ENCODE measurements around the gene VASH2. TPM values are rescaled to one million over a fixed set of nuclear protein-coding genes. Genes with fewer than 3 reads are reported as not detected.

The VASH2 gene
- total RNA-seq, 1 experiment from 2014 or later: 3.2 TPM

- no peak overlapping the region for H3K4me3 Mint-ChIP-seq (ENCODE audit: unreplicated experiment)
- H3K36me3 ChIP-seq (ENCODE audit: control insufficient read depth, insufficient read depth, low read length): no peaks in the 10 kb centered on the region
- H3K4me1 Mint-ChIP-seq (ENCODE audit: low read depth, unreplicated experiment): peaks cover 15% of the 10 kb centered on the region
- CTCF ChIA-PET: no interaction called here
- no TSS peak for BruUV-seq (replicated peaks)
- H3K27me3 ChIP-seq (replicated peaks; ENCODE audit: control insufficient read depth, insufficient read depth, low read length): no peaks in the 10 kb centered on the region
- H3K4me3 ChIP-seq (ENCODE audit: low read depth, low read length): no peak overlapping the region
- POLR2A ChIA-PET: no interaction called here
- H3K4me1 ChIP-seq: no peaks in the 10 kb centered on the region
- H3K36me3 Mint-ChIP-seq (ENCODE audit: insufficient read depth, unreplicated experiment): peaks cover 10% of the 10 kb centered on the region
- DNase-seq: no peak
- H3K27me3 Mint-ChIP-seq (ENCODE audit: insufficient read depth, unreplicated experiment): no peaks in the 10 kb centered on the region
- intact Hi-C loops (cut with micrococcal nuclease; ENCODE audit: unreplicated experiment): loop anchor here (5.0 kb wide), 1 partner anchor 81 kb away; no protein-coding TSS in a partner anchor
- TF ChIP-seq CTCF (IDR thresholded peaks at IDR 0.05; ENCODE audit: insufficient read depth in 1 of 2, low read depth in 1 of 2, low read length in 1 of 2, severe bottlenecking in 1 of 2, unreplicated experiment in 1 of 2): no peak
- no peak overlapping the region for H3K27ac Mint-ChIP-seq (ENCODE audit: unreplicated experiment)
- no peaks in the 10 kb centered on the region for H3K9me3 ChIP-seq
- H3K9me3 Mint-ChIP-seq (ENCODE audit: unreplicated experiment): no peaks in the 10 kb centered on the region
These were observed 33.7 kb upstream of the VASH2 start for GRCh38 chr1:212916481-212917133.

- Mint-ChIP-seq H3K36me3 (ENCODE audit: insufficient read depth, unreplicated experiment) (peaks cover 10% of the 10 kb centered on the region), H3K27me3 (ENCODE audit: insufficient read depth, unreplicated experiment) (no peaks in the 10 kb centered on the region), H3K4me1 (ENCODE audit: low read depth, unreplicated experiment) (peaks cover 15% of the 10 kb centered on the region), H3K4me3 (ENCODE audit: unreplicated experiment) (no peak overlapping the region), H3K27ac (ENCODE audit: unreplicated experiment) (no peak overlapping the region), H3K9me3 (ENCODE audit: unreplicated experiment) (no peaks in the 10 kb centered on the region)
- CTCF ChIA-PET: no interaction called here
- TF ChIP-seq CTCF (IDR thresholded peaks at IDR 0.05; ENCODE audit: insufficient read depth in 1 of 2, low read depth in 1 of 2, low read length in 1 of 2, severe bottlenecking in 1 of 2, unreplicated experiment in 1 of 2): no peak
- Histone ChIP-seq H3K36me3 (ENCODE audit: control insufficient read depth, insufficient read depth, low read length) (no peaks in the 10 kb centered on the region), H3K4me1 (no peaks in the 10 kb centered on the region), H3K9me3 (no peaks in the 10 kb centered on the region), H3K4me3 (ENCODE audit: low read depth, low read length) (no peak overlapping the region), H3K27me3 (replicated peaks; ENCODE audit: control insufficient read depth, insufficient read depth, low read length) (no peaks in the 10 kb centered on the region)
- intact Hi-C loops (cut with micrococcal nuclease; ENCODE audit: unreplicated experiment): loop anchor here (5.0 kb wide), 1 partner anchor 80 kb away; no protein-coding TSS in a partner anchor
- BruUV-seq (replicated peaks): no TSS peak
- POLR2A ChIA-PET: no interaction called here
- DNase-seq: no peak
These were observed 33.2 kb upstream of the VASH2 start for GRCh38 chr1:212917134-212917485.

GRCh38 chr1:212917858-212918257, 32.5 kb upstream of the VASH2 start:
- Histone ChIP-seq H3K4me1 (no peaks in the 10 kb centered on the region), H3K9me3 (no peaks in the 10 kb centered on the region), H3K27me3 (replicated peaks; ENCODE audit: control insufficient read depth, insufficient read depth, low read length) (no peaks in the 10 kb centered on the region), H3K36me3 (ENCODE audit: control insufficient read depth, insufficient read depth, low read length) (no peaks in the 10 kb centered on the region), H3K4me3 (ENCODE audit: low read depth, low read length) (no peak overlapping the region)
- Mint-ChIP-seq H3K27me3 (ENCODE audit: insufficient read depth, unreplicated experiment) (no peaks in the 10 kb centered on the region), H3K4me1 (ENCODE audit: low read depth, unreplicated experiment) (peaks cover 15% of the 10 kb centered on the region), H3K27ac (ENCODE audit: unreplicated experiment) (no peak overlapping the region), H3K9me3 (ENCODE audit: unreplicated experiment) (no peaks in the 10 kb centered on the region), H3K36me3 (ENCODE audit: insufficient read depth, unreplicated experiment) (peaks cover 10% of the 10 kb centered on the region), H3K4me3 (ENCODE audit: unreplicated experiment) (no peak overlapping the region)
- CTCF ChIA-PET: interaction anchor here (0.7 kb wide), 1 partner anchor 25 kb away, joined by 3 read pairs; no protein-coding TSS in a partner anchor
- no TSS peak for BruUV-seq (replicated peaks)
- intact Hi-C loops (cut with micrococcal nuclease; ENCODE audit: unreplicated experiment): loop anchor here (5.0 kb wide), 1 partner anchor 79 kb away; no protein-coding TSS in a partner anchor
- no peak for DNase-seq
- POLR2A ChIA-PET: no interaction called here
- TF ChIP-seq CTCF (IDR thresholded peaks at IDR 0.05; ENCODE audit: insufficient read depth in 1 of 2, low read depth in 1 of 2, low read length in 1 of 2, severe bottlenecking in 1 of 2, unreplicated experiment in 1 of 2): no peak

Measured in Caco-2 (cell line).